Activated effector memory CD4-positive, alpha-beta T cell treated with anti-CD3 and anti-CD28 coated beads, Interleukin-2, amount 50 U/mL, for 16 hours (primary cell): ENCODE results near the gene CCDC89.

Experiments used
- DNase-seq: peaks from one replicate; pipeline ENCODE4 v3.0.0-alpha.2; 2020

The CCDC89 gene

DNA sequence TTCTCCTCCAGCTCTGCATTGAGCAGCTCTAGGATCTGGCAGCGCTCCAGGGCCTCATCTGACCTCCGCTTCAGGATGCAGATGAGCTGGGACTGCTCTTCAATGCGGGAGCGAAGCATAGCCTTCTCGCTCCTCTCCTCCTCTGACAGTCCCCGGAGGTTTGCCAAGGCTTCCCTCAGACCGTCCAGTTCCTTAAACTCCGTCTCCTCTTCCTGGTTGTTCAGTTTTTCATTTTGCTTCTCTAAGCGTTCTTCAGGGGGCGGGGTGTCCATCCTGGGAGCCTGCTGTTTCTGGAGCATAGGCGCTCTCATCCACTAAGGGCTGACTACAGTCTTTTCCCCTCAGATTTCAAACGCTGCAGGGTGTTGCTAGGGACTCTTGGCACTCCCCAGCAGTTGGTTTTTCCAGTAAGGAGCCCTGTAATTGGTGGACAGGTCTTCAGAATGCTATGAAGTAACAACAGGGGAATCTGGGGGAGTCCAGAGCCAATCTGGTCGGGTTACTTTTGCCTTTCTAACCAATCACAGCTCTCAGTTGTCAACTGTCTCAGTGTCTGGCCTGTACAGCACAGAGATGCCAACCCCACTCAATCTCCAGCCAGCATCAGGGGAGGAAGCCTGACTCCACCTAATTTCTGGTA lies at the start of gene CCDC89:
Gene CCDC89, minus strand, starts transcription at position 376 of the 640 bp plus-strand sequence. Its CDS starts 65 bp downstream, at position 311.
- DNase-seq: no peak

DNA sequence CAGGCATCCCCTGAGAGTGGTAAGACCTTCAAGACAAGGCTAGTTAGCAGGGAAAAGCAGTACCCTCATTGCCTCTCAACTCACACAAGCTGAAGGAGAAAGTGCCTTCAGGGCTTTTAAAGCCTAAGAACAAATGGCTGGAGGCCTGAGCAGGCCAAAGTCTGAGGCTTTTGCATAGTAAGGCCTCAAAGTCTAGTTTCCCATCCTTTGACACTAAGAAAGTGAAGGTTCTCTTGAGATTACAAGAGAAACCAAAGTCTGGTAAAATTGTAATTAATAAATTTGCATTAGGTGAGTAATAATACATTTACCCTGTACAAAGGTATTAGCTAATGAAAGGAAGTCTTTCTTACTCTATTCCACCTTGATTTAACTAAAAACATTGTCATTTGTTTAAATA lies 47.0 kb upstream of the CCDC89 start:
- DNase-seq: no peak

DNA sequence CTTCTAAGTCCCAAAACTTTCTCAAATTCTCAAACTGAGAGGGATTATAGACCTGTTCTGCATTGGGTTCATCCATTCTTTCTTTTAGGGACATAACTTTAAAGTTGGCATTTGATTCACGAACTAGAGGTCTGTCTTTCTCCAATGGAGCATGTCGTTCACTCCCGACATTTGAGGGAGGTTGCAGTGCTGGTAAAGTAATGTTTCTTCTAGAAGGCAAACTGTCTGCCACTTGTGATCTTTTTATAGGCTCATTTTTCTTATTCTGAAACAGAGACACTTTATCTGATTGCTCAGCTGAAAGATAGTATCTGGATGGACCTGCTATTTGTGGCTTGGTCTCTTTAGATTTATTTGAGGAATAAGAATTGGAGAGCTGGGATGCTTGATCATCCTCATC lies 40.4 kb upstream of the CCDC89 start:
- DNase-seq: no peak

DNA sequence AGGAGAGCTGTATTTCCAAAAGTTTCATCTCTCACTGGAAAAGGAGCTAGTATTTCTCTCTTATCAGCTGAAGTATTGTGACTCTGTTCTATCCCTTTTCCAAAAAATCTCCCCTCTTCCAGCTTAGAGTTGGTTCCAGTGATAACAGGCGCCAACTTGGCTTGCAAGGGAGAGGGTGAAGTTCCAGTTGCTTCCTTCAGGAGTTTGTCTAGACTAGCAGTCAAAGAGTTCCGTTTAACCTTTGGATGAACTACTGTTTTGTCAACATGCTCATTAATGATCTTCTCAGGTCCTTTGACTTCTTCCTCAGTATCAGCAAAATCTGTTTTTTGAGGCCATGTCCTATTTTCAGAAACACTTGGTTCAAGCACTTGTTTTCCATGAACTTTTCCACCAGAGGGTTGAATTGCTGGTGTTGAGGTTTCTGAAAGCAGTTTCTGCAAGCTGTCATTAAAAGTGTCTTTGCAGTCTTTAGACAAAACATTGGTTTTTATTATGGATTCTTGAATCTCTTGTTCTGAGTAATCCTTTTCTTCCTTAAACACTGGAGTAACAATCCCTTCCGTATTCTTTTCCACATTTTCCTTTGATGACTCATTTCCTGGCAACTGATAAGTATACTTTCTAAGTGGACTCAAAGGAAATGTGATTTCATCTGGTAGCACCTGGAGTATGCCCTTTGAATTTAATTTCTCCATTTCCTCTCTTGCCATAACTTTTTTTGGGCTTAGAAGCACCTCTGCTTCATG lies 39.7 kb upstream of the CCDC89 start:
- DNase-seq: no peak

DNA sequence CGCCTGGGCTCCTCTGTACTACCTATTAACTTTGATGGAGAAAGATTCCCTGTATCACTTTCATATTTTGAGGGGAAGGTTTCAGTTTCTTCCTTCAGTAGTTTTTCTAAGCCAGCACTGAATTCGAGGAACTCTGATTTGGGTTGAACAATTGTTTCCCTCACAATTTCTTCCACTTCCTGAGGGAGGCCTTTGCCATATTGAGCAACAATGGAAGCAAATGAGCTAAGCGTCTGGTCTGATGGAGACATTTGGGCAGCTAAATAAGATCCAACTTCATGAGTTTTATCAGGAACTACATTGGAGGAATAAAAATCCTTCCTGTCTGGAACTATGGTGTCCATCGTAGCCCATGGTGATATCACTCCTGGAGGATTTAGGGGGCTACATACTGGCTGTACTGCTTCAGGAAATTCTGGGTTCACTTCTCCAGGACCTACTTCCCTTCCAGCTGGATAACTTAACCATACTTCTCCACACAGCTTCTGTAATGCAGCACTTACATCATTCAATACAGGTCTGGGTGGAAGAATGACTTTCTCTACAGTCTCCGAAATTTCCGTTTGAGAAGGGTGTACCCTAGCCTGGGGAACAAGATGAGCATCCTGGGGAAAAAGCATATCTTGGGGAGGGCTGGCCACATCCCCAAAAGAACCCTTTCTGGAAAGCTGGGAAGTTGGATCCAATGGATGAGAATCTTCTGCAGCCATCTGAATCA lies 38.9 kb upstream of the CCDC89 start:
- no peak for DNase-seq

DNA sequence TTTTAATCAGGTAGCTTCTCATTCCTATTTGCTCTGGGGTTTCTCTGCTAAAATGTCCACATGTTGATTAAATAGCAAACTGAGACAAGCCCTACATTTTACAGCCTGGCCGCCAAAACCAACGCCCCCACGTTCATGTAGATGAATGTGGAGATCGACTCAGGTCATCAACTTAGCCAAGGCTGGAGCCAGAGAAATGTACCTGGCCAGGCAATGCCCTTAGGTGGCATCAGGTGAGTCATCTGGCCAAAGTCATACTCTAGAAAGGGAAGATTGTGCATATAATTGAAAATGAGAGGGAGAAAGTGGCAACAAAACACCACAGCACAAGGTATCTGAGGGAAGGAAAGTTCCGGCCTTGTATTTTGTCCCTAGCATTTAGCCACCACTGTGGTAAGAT lies 37.1 kb upstream of the CCDC89 start:
- DNase-seq: no peak

DNA sequence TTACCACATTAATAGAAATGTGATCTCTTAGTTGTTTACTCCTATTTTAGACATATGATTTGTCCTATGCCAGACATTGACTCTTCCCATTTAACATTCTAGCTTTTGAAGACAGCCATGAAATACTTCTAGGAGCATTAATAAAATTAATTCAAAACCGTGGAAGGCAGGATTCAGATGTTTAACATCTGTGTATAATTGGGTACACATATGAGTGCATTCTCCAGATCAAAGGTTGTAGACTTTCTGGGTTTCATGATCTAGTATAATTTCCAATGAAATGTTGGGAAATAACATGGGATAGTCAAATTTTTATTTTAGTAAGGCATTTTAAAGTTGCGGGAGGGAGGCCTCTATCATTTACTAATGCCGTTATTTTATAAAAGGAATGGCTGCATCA lies 35.2 kb upstream of the CCDC89 start:
- no peak for DNase-seq

DNA sequence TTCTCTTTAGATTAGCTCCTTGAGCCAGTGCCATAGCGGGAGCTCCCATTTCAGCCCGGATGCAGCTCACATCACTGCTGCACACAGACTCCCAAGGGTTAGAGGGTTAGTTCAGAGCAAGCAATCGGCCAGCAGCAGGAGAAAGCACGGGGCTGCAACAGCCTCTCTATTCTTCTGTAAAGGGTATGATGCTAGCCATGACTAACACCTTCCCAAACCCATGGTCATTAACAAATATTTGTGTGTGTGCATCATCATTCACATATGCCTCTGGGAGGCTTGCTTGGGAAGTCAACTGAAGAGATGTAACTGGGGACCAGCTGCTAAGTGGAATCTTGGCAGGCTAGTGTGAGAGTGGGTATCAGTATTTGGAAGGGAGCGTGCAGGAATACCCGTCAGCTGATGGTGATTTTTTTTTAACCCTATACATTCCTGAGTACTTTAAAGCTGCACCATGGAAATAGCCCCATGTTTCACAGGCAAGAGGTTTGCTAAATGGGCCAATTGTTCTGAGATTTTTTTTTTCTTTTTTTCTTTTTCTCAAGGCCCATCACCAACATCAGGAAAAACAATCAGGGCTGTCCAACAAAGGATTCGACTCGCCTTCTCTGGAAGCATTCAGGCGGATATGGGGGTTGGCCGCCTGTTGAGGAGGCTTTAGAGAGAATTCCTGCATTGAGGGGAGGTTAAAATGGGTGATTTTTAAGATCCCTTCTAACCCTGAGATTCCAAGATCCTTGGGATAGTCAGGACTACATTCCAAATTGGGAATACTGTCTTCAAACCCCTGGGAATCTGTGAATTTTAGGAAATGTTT lies 33.2 kb upstream of the CCDC89 start:
- no peak for DNase-seq

DNA sequence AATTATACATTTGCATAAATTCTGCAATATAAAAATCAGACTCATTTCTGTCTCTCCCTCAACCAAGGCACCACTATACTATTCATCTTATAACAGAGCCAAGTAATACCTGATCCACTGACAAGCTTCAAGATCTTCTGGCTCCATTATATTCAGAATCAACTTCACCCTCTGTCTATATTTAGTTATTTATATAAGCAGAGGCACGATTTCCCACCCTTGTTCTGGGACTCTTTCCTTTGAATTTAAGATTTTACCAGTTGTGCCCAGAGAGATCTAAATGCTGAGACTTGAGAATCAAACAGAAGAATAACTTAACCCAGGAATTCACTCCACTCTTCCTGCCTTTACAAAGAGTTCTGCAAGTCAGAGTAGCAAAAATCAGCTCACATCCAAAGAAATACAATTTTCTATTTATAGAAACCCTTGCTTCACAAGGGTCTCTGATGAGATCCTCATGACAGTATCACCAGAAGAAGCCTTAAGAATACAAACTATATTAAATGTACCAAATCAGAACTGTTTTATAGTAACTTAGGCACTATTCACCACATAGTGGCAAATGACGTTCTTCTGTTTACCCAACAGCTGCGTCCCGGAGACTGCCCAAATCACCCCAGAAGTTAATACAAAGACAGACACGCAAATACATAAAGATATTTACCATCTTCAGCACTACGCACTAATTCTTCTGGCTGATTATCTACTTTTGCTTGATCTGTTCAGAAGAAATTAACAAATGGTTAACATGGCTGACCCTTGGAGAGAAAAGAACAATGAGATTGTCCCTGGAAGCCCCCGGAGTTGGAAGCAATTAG lies 32.3 kb upstream of the CCDC89 start:
- DNase-seq: no peak

DNA sequence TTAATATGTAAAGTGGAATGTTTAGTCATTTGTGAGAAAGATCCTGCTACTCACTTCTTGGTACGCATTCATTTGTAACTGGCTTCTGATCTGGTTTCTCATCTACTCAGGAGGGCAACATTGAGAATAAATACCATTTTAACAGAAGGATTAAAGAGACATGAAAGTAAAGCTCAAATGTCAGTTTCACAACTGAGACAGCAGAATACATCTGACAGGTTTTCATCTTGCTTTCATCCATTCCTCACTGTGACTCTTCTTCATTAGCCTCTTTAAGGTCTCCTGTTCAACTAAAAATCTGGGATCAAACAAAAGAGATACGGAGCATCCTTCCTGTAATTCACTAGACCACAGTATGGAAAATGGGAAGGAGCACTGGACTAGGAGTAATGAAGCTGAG lies 31.4 kb upstream of the CCDC89 start:
- DNase-seq: no peak

DNA sequence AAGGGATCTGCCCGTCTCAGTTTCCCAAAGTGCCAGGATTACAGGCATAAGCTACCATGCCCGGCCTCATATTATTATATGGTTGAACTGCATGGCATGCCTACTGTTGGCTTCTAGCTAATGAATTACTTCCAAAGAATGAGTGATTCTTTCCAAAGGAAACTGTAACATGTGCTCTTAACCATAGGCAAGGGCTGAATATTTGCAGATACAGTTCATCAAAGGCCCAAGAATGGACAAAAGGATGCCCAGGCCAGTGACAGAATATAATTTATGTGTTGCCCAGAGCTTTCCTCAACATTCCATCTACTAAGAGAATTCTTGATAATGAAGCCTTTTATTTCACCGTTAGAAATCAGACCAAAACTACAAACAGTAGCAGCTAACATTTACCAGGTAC lies 27.0 kb upstream of the CCDC89 start:
- DNase-seq: no peak

DNA sequence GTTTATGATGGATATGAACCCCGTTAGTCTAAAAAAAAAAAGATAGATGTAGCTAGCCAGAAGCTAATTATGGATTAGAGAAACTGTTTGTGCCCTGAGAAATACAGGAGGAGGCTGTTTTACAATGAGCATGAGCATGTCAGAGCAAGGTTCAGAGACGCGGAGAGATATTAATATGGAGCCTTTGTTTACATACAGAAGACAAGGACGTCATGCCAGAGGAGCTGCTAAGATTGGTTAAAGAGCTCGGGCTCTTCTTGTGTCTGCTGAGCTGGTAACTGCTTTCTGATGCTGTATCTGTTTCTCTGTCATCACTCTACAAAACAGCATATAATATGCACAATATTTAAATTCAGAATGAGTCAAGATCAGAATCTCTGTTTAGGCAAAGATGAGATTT lies 24.9 kb upstream of the CCDC89 start:
- DNase-seq: no peak

DNA sequence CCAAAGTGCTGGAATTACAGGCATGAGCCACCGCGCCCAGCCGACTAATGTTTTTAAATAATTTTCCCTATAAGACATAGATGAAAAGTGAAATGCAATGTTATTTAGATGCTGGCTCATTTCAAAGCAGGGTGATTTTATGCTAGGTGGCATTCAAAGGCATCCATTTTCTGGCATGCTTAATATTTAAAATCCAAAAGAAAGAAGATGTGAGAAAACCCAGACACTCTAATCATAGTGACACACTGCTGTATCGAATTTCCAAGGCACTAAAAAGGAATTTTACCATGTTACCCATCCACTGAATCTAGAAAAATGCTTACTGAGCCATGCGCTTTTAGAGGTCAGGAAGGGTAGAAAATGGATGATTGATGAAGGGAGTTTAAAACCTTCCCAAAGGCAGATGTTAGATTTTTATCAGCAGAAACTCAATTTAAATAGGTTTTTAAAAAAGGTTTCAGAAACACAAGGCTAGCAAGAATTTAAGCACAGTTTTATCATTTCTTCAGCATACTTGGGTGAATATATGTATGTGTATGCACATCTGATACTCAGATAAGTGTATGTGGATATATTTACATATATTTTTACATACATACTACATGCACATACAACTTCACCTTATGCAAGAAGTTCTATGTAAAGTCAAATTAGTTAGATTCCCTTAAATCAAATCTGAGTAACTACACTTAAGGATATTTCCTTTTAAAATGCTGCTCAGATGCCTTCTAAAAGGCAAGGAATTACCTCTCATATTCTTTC lies 24.1 kb upstream of the CCDC89 start:
- DNase-seq: no peak

DNA sequence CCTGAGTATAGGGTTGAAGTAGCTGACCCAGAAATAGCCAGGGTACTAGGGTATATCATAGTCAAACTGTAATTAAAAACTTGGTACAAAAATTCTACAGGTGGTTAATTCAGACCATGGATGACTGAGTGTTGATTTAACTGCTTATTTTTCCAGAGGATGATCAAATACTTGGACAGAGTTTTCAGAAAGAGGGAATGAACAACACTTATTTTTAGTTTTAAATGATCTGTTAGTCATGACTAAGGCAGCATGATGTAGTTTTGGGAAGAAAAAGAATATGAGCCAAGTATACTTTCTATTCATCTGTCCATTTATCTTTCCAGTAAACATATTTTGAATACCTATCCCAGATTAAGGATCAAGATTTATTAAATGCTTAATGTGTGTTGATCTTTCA lies 19.8 kb upstream of the CCDC89 start:
- no peak for DNase-seq

DNA sequence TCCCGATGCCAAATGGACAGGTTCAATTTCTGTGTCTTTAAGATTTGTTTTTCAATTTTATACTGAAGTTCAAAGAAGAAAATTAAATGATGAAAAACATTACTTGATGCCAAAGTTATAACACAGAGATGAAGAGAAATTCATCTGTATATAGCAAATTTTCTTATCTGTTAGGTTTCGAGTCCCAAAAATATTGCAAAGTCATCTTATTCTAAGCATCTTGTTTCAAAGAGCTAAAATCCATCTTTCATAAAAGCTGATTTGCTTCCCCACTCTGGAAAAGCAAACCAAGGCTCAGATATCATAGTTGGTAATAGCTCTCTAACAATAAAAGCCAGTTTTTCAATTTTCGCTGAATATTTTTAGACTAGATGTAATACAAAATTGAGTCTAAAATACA lies 19.0 kb upstream of the CCDC89 start:
- DNase-seq: no peak

DNA sequence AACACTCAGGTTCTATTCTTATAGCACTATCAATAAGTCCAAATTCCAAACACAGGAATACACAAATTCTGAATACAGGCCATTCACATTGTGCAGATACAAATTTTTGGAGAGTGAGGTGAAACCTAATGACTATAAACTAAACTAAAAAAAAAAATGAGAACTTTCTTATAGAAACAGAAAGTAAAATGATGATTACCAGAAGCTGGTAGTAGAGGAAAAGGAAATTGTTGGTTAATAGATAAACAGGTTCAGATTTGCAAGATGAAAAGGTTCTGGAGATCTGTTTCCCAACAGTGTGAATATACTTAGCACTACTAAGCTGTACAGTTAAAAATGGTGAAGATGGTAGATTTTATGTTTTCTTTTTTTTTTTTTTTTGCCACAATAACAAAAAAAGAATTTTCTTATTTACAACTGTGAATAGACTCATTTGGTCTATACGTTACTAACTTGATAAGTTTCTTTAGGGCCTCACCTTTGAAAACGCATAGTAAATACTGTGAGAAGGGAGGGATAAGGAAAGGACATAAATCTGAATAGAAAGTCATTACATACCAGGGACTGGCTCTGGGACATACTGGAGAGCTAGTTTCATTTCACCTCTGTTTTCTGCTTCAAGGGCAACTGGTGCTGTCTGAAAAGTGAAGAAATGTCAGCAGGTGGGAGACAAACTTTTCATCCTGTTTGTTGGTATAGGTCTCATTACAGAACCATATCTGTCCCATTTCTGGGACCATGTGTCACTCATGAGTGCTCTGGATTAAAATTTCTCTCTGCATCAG lies 14.2 kb upstream of the CCDC89 start:
- no peak for DNase-seq

DNA sequence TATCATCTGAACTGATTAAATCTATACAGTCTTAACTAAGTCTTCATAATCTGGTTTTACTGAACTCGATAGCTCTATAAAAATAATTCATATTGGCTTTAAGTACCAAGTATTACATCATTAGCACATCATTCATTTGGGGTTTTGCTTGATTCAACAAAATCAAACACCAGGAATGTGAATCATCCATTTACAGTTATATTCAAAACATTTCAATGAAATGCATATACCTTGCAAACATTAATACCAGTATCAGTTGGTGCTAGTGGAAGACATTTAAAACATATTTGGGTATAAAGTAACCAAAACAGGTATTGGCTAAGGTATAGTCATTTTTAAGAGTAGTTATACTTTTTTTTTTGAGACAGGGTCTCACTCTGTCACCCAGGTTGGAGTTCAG lies 12.2 kb upstream of the CCDC89 start:
- no peak for DNase-seq

DNA sequence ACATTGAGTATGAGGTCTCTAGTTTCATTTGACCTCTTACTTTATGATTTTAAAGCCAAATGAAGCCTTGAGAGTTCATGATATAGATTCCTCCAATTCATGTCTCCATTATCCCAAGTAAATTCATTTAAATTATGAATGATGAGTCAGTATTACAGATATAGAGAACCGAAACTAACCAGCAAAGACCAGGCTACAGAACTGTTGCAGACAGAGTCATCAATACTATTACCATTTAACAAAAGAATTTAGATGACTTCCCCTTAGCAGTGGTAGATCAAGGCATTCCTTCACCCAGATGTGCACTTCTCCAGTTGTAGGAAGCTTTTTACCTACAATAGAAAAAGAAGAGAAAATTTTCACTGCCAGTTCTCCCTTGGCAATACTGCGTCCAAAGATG lies 11.8 kb upstream of the CCDC89 start:
- DNase-seq: no peak

DNA sequence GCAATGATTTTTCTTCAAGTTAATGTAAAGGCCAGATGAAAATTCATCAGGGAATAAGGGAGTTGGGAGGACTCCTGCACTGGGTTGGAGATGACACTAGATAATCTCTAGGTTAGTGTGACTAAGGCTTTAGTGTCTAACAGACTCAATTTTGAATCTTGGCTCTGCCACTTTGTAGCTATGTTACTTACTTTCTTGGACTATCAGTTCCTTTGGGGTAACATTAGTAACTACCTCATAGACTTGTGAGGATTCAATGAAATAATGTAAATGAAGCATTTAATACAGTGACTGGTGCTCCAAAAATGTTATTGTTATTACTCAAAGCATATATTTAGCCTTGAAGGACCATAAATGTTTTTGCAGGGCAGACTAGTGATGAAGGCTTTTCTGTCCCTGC lies 9.6 kb upstream of the CCDC89 start:
- no peak for DNase-seq

DNA sequence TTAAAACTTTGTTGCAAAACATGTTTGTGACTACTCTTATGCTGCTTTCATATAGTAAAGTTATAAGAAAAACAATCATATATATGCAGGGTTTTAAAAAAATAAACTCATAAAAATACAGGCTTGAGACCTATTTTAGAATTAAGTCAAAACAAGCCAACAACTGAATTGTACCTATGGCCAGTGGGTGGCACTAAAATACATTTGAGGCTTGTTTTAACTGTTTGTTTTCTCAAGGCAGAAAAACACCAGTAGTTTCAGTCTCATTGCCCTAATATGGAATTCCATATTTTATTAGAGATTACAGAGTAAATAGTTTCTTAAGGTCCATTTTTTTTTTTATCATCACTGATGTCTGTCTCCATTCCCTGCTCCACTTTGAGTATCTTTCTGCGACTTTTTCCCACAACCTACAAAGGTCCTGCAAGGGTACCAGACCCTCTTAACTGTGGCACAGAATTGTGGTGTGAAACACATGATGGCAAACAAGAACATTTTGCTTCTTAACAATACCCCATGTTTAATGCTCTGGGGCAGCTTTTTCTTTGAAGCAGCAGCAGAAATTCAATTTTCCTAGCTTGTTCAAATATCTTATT lies 8.5 kb upstream of the CCDC89 start:
- no peak for DNase-seq
